GM10847 (cell line): Measurements from ENCODE around the gene RALY.

Experiments
- POLR2A ChIP-seq: IDR thresholded peaks from 2 replicates; pipeline ENCODE4 v1.6.1; 2011; ENCODE audit not compliant: insufficient read length; ENCODE audit errors: extremely low read depth

Gene RALY

DNA sequence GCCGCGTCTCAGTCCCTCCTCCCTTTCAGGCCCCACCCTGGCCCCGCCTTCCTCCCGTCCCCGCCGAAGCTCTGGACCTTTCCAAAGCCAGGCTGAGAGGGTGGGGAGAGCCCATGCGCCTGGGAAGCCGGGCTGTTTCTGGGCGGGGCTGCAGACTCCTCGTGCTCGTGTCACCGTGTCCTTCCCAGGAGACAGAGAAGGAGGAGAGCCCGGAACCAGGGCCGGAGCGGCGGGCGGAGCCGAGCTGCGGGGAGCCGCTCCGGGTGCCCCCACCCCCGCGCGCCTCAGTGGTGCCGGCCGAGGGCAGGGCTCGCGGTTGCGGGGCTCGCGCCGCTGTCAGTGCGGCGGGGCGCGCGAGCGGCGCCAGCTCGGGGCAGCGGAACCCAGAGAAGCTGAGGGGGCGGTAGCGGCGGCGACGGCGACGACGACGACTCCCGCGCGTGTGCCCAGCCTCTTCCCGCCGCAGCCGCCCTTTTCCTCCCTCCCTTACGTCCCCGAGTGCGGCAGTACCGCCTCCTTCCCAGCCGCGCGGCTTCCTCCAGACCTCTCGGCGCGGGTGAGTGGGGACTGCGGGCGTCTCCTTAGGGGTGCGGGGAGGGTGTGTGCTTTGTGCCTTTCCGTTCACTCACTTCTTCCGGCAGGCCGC, at the start of gene RALY:
TSS of gene RALY (plus strand) at position 336 of the 646 bp plus-strand sequence. CDS start 78,164 bp downstream, outside the sequence.
- peak; percentile 99 for TF ChIP-seq POLR2A

- no peak for TF ChIP-seq POLR2A
Measured at GRCh38 chr20:33944914-33945313, 48.8 kb upstream of the RALY start.

GRCh38 chr20:33945391-33946081, 48.2 kb upstream of the RALY start:
- no peak for TF ChIP-seq POLR2A

DNA sequence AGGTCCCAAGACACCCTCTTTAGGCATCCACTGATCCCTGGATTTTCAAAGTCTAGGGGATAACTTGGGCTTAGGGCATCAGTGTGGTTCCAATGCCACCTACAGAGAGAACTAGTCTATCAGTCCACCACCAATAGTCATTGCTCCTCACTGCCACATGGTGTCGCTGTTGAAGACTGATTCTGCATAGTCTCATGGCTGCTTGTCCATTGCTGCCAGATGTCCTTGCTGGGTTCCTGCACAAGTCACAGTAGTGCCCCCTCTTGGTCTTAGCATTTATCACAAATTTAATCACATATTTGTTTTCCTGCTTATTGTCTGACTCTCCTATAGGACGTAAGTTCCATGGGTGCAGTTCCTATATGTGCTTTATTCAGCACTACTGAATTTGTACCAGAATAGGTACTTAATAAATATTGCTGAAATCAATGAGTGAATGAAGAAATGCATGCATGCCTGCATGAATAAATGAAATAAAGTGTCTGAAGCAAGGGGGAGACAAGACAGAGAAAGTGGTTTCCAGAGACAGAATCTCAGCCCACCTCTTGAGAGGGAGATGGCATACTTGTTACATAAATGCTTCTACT, 45.9 kb upstream of the RALY start:
- TF ChIP-seq POLR2A, result no peak

DNA sequence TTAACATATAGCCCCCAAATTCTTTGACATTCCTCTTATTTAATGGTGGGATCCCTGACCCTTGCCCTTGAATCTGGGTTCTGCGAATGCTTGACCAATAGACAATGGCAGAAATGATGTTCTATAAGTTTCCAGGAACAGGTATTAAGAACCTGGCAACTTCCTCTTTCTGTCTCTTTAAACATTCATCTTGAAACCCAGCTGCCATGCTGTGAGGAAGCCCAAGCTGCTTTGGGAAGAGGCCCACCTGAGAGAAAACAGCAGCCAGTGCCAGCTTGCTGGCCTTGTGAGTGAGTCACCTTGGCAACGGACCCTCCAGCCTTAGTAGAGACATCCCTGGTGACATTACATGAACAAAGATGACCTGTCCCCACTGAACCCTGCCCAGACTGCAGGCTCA, 45.2 kb upstream of the RALY start:
- TF ChIP-seq POLR2A, result no peak

DNA sequence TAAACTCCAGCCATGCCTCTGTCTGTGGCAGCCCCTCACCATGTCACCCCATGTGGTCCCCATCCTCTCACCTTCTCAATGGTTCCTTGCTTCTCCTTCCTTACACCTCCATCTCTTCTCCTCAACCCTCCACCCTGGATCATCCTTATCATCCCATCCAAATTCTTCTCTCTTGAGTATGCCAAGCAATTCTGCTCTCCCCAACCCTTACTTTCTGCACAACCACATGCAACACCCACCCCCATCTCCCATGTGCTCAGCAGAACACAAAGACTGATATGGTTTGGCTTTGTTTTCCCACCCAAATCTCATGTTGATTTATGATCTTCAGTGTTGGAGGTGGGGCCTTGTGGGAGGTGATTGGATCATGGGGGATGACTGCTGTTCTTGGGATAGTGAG, 42.5 kb upstream of the RALY start:
- TF ChIP-seq POLR2A, result no peak

DNA sequence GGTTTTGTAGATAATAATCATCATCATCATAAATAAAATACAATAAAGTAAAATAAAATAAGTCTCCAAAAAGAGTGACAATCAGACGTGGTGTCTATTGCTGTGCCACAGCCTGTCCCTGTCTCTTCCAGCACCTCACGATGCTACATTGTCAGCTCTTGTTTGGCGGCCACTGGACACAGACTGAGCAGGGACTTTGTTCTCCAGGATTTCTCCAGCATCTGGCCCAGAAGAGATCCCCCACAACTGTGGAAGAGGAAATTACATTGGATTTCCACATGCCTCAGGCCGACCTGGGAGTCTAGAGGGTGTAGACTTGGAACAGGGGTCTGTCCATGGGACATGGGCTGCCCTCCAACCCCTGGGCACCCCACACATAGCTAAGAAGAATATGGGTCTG, 39.2 kb upstream of the RALY start:
- TF ChIP-seq POLR2A, result no peak

DNA sequence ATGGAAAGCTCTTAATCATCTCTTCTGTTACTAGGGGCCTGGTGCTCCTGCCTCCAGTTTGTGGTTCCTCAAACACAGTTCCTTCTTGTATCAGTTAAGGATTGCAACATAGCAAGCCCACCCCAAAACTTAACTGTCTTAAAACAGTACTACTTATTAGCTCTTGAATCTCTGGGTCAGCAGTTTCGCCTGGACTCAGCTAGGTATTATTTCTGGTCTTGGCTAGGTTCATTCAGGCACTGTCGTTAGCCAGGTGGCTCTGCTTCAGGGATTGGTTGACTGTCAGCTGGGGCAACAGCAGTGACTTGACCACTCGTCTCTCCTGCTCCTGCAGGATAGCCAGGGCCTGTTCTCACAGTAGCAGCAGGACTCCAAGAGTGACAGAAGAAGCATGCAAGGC, 30.0 kb upstream of the RALY start:
- TF ChIP-seq POLR2A, result no peak

GRCh38 chr20:33964441-33964840, 29.3 kb upstream of the RALY start:
- no peak for TF ChIP-seq POLR2A

DNA sequence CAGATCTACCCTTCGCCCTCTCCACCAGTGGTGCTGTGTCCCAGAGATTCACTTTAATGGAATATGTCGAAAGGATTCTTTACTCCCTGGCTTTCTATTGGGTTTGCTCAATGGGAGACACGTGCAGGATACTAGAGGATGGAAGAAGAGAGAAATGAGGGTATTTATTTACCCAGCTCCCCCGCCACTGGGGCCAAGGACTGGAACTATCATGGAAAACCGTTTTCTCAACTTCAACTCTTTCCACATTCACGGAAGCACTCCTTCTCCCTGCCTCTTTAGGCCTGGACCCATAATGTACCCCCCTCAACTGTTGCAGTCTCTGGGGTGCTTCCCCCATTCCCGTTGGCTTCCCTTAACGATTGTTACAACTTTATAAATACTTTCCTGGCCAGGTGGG, 26.6 kb upstream of the RALY start:
- TF ChIP-seq POLR2A, result no peak

- no peak for TF ChIP-seq POLR2A
Measured at GRCh38 chr20:33969563-33969962, 24.1 kb upstream of the RALY start.

DNA sequence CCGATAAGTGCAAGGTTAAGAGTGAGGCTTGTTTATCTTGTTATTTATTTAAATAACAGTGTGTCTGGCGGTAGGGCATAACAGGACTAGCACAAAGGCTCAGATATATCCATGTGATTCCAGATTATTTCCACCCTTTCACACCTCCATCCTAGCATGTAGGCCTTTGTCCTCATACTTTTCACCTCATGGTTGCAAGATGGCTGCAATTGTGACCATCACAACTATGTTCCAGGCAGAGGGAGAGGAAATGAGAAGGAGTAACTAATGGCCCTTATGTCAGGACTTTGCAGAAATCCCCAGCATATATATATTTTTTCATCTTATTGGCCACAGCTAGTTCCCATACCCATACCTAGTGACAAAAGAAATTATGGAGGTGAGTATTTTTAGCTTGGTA, 23.5 kb upstream of the RALY start:
- TF ChIP-seq POLR2A, result no peak

DNA sequence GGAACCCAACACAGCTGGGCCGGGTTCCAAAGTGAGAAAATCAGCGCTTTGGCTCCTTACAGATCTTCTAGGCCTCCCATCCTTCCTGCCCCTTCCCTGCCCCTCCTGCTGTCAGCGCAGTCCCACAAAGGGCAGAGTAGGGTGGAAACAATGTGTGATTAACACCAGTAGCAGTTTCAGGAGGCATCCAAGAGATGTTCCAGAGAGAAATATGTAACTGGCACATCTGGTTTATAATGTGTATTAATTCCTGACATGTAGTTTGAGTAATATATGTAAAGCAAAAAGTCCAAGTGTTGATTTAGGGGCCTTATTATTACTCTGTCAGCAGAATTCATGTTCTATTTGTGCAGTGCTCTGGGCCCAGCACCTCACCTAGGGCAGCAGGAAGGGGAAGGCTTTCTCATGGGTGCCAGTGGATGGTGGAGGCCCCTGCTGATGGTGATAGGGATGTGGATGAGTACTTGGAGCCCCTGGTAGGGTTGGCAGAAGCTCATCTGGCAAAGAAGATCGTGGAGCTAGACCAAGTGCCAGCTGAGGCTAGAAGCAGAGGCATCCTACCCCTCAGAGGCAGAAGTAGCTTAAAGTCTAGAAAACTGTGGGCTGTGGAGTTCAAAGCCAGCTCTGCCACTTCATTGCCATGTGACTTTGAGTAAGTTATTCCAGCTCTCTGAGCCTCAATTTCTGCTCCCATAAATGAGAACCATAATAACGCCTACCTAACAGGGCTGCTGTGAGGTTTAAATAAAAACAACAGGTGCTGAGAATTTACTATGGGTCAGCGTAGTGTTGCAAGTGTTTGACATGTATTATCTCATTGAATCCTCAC, 22.4 kb upstream of the RALY start:
- TF ChIP-seq POLR2A, result no peak

DNA sequence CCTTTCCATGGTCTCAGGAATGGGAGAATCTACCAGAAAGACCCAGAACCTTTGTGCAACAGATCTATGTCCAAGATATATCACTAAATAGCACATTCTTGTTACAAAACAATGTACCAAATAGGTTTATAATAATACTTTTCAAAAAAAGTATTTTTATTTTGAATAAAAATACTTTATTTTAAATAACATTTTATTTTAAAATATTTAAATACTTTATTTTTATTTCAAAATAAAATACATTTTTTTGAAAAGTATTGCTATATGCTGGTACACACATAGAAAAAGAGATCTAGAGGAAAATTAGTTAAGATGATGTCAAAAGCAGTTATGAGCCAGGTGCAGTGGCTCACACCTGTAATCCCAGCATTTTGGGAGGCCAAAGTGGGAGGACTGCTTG, 16.8 kb upstream of the RALY start:
- TF ChIP-seq POLR2A, result no peak

DNA sequence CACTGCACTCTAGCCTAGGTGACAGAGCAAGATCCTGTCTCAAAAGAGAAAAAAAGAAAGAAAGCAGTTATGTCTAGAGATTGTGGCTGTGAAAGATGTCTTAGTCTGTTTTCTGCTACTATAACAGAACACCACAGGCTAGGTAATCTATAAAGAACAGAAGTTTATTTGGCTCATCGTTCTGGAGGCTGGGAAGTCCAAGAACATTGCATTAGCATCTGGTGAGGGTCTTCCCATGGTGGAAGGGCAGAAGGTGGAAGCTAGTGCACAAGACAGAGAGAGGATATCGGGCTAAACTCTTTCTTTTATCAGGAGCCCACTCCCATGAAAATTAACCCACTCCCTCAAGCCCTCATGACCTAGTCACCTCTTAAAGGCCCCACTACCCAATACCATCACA, 16.2 kb upstream of the RALY start:
- no peak for TF ChIP-seq POLR2A

DNA sequence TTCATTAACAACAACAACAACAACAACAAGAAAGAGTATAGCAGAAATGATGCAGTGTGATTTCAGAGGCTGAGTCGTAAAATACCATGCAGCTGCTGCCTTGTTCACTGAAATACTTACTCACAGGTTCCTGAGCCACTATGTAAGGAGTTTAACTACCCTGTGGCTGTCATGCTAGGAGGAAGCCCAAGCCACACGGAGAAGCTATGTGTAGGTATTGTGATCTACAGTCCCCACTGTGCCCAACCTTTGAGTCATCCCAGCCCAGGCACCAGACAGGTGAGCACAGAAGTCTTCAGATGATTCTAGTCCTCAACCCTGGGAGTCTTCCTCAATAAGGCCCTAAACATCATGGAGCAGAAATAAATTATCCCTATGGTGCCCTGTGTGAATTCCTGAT, 14.6 kb upstream of the RALY start:
- no peak for TF ChIP-seq POLR2A
